Peyer's patch (tissue), 4 donors: Measurements from ENCODE around the gene MPPED2.

ENCODE experiments used
- CTCF ChIP-seq, 6 experiments: fragments of 450-650 bp in 4 of 6; fragments of 200-600 bp in 2 of 6; sonication (generic) in 1 of 6; IDR thresholded peaks; one replicate each; pipeline ENCODE4 v1.5.1; 2017 to 2019; ENCODE audit warnings: antibody characterized with exemption in 6 of 6, mild to moderate bottlenecking in 3 of 6, moderate library complexity in 1 of 6
- POLR2A ChIP-seq, 2 donors: fragments of 450-650 bp; IDR thresholded peaks; one replicate each; pipeline ENCODE4 v1.5.1; 2017; ENCODE audit warnings: antibody characterized with exemption in 2 of 2, mild to moderate bottlenecking in 2 of 2, moderate library complexity in 2 of 2

- TF ChIP-seq CTCF (IDR thresholded peaks at IDR 0.05) (no peak), POLR2A (IDR thresholded peaks at IDR 0.05) (no peak)
These were observed 123.7 kb downstream of the MPPED2 start for GRCh38 chr11:30462421-30462820.
